Epidermal melanocyte (primary cell): Measurements from ENCODE around the gene SLX9.
"Not testable (repeated sequence)": the region's sequence is repeated elsewhere in the genome, so short reads cannot be mapped to it uniquely, and the experiment has no call there.

Source experiments
- DNase-seq: peaks from one replicate; pipeline ENCODE4 v3.0.0; 2011; ENCODE audit warnings: low spot score; ENCODE audit not compliant: insufficient read length

SLX9 gene

DNA sequence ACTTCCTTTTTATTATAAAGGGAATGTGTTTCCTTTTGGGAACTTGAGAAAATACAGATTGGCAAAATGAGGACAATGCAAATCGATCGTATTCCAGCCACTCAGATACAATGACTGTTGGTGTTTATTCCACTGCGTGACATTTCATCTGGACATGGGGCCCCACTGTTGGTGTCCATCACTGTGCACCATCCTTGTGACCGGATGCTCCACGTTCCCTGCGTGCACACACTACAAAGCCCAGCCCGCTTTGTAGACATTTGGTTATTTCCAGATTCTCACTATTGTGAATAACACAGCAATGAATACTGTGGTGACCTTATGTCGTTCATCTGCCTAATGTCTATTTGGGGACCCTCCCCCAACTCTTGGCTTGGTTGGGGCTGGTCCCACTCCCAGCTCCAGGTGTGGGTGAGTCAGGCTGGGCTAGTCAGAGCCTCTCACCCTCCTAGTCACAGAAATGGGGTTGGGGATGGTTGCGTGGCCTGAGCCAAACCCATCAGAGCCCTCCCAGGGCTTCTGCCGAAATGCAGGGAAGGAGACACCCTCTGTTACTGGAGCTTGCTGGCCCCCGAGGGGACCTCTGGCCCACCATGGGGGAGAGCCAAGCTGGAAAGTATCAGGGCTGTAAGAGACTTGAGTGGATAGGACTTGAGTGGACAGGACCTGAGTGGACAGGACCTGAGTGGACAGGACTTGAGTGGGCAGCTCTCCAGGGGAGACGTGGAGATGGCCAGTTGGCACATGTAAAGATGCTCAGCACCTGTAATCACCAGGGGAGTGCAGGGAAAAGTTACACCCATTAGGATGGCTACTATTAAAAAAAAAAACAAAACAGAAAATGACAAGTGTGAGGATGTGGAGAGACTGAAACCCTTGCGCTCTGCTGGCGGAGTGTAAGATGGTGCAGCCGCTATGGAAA is 77.5 kb downstream of the SLX9 start:
- DNase-seq = no peak

DNA sequence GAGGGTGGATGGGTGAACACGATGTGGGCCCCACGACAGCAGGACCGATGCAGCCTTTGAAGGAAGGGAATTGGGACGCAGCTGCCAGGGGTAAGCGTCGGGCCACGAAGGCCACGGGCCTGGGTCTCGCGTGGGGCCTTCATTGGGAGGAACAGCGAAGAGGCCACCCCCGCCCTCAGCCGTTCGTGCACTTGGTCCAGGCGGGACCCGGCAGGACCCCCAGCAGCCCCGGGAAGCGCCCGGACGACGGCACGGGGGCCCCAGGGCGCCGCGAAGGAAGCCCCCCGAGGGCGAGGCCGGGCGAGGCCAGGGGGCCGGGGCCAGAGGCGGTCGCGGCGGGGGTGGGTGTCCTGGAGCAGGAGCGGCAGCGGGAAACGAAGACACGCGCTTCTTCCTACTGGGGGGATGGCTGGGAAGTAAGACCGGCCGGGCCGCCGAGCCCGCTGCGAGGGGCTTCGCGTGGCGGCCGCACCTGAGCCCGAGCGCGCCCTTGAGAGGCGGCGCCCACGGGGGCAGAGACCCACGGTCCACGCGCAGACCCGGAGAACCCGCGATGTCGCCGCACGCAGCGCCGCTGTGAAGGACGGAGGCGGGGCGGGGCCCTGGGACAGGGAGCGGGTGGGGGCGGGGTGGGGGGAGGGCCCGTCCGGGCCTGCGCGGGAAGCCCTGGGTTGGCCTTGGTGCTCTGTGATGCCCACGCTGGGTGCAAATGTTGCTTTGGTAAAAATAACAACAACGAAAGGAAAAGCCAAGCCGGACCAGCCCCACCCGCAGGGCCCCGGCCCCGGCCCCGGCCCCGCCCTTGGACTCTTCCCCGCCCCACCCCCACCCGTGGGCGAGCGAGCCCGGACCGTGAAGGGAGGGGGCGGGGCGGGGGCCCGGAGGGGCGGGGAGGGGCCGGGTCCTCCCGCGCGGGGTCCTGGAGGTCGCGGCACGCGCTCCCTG is 78.6 kb downstream of the SLX9 start:
- no peak for DNase-seq

DNA sequence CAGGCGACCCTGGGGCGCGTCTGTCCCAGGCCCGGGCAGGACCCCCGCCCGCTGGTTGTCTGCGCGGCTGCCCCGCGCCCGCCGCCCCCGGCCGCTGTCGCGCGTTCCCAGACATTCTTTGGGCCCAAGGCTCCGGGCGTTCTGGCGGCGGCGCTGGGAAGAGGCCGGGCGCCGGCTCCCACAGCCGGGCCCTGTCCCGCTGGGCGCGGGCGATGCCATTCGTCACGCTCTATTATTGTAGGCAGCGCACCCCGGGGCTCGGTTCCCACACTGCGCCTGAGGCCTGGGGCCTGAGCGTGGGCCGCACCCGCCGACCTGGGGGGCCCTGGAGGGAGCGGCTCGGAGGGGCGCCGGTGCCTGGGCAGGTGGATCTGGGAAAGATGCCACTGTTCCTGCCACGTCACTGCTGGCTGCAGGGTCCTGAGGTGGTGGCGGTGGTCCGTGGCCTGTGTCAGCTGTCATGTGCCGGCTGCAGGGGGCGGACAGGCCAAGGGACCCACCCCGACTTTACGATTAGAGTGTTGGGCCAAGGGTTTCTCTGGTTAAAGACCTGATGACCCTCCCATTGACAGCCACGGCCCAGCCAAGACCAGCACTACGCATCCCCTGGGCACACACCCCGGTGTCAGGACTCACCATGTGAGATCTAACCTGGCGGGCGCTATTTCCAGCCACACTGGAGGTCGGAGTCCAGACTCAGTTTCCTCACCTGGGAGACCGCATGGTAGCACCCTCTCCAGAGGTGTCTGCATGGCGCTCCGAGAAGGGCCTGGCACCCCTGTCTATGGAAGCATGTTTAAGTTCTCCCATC is 79.5 kb downstream of the SLX9 start:
- no peak for DNase-seq

DNA sequence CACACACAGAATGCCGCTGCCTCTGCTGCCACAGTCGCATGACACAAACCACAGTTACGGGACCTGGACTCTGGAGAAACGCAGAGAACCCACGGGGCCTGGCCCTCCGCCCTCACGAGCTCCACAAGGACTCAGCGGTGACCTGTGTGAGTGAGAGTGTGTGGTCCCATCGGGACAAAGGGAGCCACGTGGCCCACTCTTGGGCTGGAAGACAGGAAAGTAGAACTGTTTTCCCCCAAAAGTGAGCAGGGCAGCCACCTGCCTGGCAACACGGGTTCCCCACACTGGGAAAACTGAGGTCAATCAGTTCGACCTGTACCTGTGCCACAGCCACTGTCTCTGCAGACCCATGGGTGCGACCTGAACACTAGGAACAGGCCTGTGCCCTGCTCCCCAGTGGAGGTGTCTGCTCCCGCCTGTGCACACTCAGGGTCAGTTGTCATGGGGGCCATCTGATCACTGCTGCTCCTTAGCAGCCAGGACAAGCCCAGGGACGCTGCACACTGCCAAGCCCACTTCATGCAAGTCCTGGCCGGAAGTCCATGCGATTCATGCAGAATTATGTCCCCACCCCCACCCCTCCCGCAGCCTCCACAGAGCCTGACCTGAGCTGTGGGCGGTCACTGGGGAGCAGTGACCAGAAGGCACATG is 80.2 kb downstream of the SLX9 start:
- no peak for DNase-seq

DNA sequence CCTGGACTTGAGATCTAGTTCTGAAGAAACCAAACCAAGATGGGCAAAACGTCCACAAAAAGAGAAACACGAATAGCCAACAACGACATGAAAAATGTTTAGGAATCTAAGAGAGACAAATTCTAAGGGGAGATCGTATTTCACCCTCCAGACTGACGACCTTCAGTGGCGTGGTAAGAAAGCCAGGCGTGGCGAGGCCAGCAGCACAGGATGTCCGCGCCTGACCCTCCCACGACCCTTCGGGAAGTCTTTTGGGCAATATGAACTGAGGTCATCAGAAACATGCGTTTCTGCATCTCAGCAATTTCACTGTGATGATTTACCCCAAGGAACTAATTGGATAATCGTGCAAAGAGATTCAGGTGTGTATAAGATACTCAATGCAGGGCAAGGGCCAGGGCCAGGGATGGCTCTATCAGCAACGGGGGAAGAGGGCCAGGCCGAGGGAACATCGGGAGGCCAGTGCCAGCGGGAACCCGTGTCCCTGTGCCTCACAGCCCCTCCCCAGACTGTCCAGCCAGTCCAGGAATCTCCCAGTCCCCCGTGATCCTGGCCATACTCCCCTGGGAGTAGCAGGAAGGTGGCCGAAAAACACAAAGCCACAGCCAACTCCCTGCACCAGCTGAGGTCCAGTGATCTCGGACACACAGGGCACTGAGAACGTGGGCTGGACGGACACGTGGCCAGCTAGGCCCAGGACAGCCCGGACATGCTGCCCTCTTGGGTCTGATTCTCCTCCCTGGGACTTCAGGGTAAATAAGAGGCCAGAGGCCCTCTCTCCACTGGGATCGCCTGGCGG is 81.0 kb downstream of the SLX9 start:
- no peak for DNase-seq

DNA sequence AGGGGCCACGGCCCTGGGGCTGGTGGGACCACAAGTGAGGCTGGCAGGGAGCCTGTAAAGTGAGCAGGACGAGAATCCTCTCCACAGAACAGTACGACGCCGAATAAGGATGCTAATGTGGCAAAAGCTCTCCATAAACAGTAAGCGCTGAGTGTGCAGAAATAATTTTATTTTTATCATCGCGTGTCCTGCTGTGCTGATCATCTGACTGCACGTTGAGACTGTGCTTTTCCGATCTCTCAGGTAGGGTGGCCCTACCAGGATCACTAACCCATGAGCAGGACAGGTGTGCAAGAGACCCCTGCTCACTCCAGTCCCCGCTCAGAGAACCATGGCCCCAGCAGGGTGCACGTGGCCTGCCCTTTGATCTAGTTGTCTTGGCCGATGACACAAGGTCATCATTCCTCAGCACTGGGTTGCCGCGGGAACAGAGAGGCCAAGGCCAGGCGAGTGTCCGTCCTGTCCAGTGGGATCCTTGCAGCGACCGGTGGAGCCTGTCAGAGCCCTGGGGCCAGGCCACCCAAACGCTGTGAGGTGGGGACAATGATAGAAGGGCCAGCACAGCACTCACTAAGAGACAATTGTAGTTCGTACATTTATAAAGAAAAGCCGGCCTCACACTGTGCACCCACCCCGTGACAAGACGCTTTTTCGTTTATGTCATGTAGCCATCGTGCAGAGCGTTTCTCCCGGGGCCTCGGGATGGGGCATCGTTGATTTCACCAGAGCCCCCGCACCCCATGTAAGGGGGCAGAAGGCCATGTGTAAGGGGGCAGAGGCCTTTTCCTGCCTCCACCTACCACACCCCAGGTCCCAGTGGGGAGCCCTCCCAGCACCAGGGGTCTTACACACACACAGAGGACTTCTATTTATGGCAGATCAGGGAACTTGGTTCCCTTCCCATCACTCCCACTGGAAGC is 81.9 kb downstream of the SLX9 start:
- no peak for DNase-seq

DNA sequence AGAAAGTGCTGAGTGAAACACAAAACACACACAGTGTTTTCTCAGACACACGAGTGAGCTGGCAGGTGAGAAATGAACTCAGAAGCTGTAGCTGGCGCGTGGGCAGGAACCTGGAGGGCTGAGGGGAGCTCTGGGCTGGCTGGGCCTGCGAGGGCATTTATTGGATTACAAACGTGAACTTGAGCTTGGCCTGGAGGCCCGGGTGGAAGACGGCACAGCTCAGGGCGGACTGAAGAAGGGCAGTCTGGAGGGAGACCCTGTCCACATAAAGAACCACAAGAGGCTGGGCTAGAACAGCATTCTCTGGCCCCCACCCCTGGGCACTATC is 82.5 kb downstream of the SLX9 start:
- no peak for DNase-seq

DNA sequence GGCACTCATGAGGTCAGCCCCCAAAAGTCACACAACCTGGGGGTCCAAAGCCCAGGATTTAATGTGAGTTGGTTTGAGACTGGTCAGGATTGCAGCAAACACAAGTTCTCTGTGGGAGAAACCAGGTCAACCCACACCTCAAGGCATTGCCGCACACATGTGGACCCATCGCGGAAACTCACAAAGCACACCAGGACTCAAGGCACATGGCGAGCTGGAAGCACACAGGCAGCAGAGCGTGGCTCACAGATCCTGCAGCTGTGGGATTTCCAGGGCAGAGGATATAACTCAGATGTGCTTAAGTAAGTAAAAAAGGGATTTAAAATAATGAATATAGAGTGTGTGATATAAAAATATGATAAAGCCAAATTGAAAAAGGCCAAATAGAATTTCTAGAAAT is 82.9 kb downstream of the SLX9 start:
- DNase-seq = no peak

DNA sequence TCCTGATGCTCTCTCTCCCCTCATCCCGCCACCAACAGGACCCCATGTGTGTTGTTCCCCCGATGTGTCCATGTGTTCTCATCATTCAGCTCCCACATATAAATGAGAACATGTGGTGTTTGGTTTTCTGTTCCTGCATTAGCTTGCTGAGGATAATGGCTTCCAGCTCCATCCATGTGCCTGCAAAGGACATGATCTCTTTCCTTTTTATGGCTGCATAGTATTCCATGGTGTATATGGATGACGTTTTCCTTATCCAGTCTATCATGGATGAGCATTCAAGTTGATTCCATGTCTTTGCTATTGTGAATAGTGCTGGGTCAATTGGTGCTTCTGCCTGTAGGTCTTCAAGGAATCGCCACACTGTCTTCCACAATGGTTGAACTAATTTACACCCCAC is 84.7 kb downstream of the SLX9 start:
- not testable (repeated sequence) for DNase-seq

DNA sequence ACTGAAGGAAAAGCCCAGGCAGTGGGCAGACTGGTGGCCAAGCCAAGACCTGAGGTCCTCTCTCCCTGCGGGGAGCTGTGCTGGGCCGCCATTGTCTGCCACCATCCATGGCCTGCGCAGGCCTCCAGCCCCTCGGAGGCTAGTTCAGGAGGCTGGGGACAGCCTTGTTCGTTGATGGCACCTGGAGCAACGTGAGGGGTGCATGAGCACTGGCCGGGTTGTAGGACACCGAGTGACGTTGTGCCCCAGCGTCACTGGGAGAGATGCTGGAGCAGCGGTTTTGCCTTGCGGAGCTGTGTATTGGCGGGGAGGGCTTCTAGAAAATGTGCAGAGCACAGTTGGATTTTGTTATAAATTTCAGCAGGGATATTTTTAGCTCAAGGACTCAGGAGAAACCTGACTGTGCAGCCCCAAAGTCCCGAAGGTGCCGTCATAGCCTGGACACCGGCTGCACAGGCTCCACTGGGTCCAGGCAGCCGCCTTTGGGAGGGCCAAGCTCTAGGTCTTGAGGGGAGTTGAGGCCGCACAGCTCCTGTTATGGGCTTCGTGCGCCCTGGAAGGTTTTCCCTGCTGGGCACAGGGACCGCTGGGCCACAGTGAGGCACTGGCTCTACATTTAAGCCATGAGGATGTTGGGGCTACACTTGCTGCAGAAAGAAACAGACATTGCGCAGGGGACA is 86.4 kb downstream of the SLX9 start:
- no peak for DNase-seq
